Left kidney (tissue), 2 donors: Measurements from ENCODE around the gene OGFOD2. TPM values are rescaled to one million over a fixed set of nuclear protein-coding genes. Genes with fewer than 3 reads are reported as not detected.

ENCODE experiments used
- DNase-seq: peaks from one replicate; pipeline ENCODE4 v3.0.0-alpha.2; 2013
- polyA plus RNA-seq: library from polyadenylated mRNA; unstranded; fragments of 120-200 nt; gene quantifications from one replicate; pipeline ENCODE4 v1.2.1, GENCODE V29; 2013; ENCODE audit not compliant: insufficient read length

Gene OGFOD2
- polyA plus RNA-seq, 1 donor: 14.5 TPM

- DNase-seq: no peak
These were observed 12.3 kb downstream of the OGFOD2 start for GRCh38 chr12:122987086-122987951.

- no peak for DNase-seq
These were observed 13.0 kb downstream of the OGFOD2 start for GRCh38 chr12:122988036-122988435.

- DNase-seq: no peak
These were observed 13.7 kb downstream of the OGFOD2 start for GRCh38 chr12:122988612-122989212.

GRCh38 chr12:122989225-122989839, 14.3 kb downstream of the OGFOD2 start:
- no peak for DNase-seq

GRCh38 chr12:122989874-122990419, 14.9 kb downstream of the OGFOD2 start:
- DNase-seq: no peak

- no peak for DNase-seq
These were observed 15.5 kb downstream of the OGFOD2 start for GRCh38 chr12:122990561-122990960.

- no peak for DNase-seq
These were observed 16.0 kb downstream of the OGFOD2 start for GRCh38 chr12:122990961-122991622.

GRCh38 chr12:122991623-122992275, 16.7 kb downstream of the OGFOD2 start:
- DNase-seq: no peak

GRCh38 chr12:122992386-122992785, 17.3 kb downstream of the OGFOD2 start:
- peak; percentile 34 for DNase-seq

- no peak for DNase-seq
These were observed 19.2 kb downstream of the OGFOD2 start for GRCh38 chr12:122994140-122994675.

- no peak for DNase-seq
These were observed 19.9 kb downstream of the OGFOD2 start for GRCh38 chr12:122994781-122995502.

GRCh38 chr12:122995503-122996187, 20.6 kb downstream of the OGFOD2 start:
- DNase-seq: no peak

GRCh38 chr12:122996188-122996601, 21.2 kb downstream of the OGFOD2 start:
- no peak for DNase-seq

GRCh38 chr12:122996621-122997342, 21.7 kb downstream of the OGFOD2 start:
- DNase-seq: no peak

- no peak for DNase-seq
These were observed 22.6 kb downstream of the OGFOD2 start for GRCh38 chr12:122997343-122998250.

- DNase-seq: no peak
These were observed 23.3 kb downstream of the OGFOD2 start for GRCh38 chr12:122998316-122998715.

GRCh38 chr12:122999196-122999946, 24.3 kb downstream of the OGFOD2 start:
- no peak for DNase-seq
